Erythroblast (primary cell): ENCODE results near the gene MBD3.

ENCODE experiments used
- GATA1 ChIP-seq: IDR thresholded peaks from 2 replicates; pipeline ENCODE4 v1.6.1; 2011; ENCODE audit warnings: low read depth, mild to moderate bottlenecking, control low read depth, low read length, moderate library complexity
- POLR2A ChIP-seq: IDR thresholded peaks from 2 replicates; pipeline ENCODE4 v1.6.1; 2011; ENCODE audit warnings: mild to moderate bottlenecking, low read length

- TF ChIP-seq POLR2A, result no peak
- TF ChIP-seq GATA1, result no peak
Measured at GRCh38 chr19:1538978-1539377, 53.7 kb downstream of the MBD3 start.
